Measurements from ENCODE around the gene PTPRN2. TPM values are rescaled to one million over a fixed set of nuclear protein-coding genes. Genes with fewer than 3 reads are reported as not detected.
A peak's percentile ranks its signal among the peaks of the same experiment; 100 is the strongest.

PTPRN2 gene
- total RNA-seq, 1 experiment from 2014 or later: 2.1 TPM

GRCh38 chr7:157949711-157950110 is 637.9 kb downstream of the PTPRN2 start (continued):
- peak; percentile 79 for TF ChIP-seq FOSL1 (IDR thresholded peaks at IDR 0.05; ENCODE audit: low read depth)

DNA sequence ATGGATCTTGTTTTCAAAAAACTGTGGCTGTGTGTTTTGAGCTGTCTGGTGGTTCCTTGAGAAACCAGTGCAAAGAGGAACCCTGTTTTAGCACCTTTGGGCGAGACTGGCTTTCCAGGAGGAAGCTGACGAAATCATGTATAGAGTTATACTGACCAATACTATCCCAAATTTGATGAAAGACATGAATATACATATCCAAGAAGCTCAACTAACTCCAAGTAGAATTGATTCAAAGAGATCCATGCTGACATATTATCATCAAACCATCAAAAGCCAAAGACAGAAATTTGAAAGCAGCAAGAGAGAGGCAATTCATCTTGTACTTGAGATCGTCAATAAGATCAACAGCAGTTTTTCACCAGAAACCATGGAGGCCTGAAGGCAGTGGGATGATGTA is 640.1 kb downstream of the PTPRN2 start:
- POLR2A ChIA-PET: interaction anchor here (0.5 kb wide), 1 partner anchor 12 kb away, joined by 3 read pairs; no protein-coding TSS in a partner anchor
- intact Hi-C loops (cut with micrococcal nuclease): no loop called here
- BruUV-seq (replicated peaks): no TSS peak

More for the DNA sequence above, 640.1 kb downstream of the PTPRN2 start:
- ChIA-PET CTCF (no interaction called here), RAD21 (ENCODE audit: low non-redundant PET in 1 of 2, low total read pairs in 2 of 2, uncharacterized antibody in 2 of 2, unreplicated experiment in 2 of 2) (no interaction called here)
- no peaks in the 10 kb centered on the region for H3K27me3 ChIP-seq (ENCODE audit: insufficient read depth, low read length)
- TF ChIP-seq EZH2 (IDR thresholded peaks at IDR 0.05): no peak
- TF ChIP-seq EGR1 (IDR thresholded peaks at IDR 0.05; ENCODE audit: low read depth): no peak
- TF ChIP-seq ELF1 (IDR thresholded peaks at IDR 0.05; ENCODE audit: borderline replicate concordance, low read depth): no peak
- TF ChIP-seq, protein P1, sequence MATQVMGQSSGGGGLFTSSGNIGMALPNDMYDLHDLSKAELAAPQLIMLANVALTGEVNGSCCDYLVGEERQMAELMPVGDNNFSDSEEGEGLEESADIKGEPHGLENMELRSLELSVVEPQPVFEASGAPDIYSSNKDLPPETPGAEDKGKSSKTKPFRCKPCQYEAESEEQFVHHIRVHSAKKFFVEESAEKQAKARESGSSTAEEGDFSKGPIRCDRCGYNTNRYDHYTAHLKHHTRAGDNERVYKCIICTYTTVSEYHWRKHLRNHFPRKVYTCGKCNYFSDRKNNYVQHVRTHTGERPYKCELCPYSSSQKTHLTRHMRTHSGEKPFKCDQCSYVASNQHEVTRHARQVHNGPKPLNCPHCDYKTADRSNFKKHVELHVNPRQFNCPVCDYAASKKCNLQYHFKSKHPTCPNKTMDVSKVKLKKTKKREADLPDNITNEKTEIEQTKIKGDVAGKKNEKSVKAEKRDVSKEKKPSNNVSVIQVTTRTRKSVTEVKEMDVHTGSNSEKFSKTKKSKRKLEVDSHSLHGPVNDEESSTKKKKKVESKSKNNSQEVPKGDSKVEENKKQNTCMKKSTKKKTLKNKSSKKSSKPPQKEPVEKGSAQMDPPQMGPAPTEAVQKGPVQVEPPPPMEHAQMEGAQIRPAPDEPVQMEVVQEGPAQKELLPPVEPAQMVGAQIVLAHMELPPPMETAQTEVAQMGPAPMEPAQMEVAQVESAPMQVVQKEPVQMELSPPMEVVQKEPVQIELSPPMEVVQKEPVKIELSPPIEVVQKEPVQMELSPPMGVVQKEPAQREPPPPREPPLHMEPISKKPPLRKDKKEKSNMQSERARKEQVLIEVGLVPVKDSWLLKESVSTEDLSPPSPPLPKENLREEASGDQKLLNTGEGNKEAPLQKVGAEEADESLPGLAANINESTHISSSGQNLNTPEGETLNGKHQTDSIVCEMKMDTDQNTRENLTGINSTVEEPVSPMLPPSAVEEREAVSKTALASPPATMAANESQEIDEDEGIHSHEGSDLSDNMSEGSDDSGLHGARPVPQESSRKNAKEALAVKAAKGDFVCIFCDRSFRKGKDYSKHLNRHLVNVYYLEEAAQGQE (IDR thresholded peaks at IDR 0.05; ENCODE audit: low read depth): no peak
- no peak for TF ChIP-seq RAD21 (IDR thresholded peaks at IDR 0.05; ENCODE audit: low read depth)
- no peak overlapping the region for H3K27ac ChIP-seq (ENCODE audit: low read depth, low read length)
- H3K9ac ChIP-seq (ENCODE audit: low read length): no peak overlapping the region
- H3K4me3 ChIP-seq (replicated peaks in 1 of 2; ENCODE audit: low read depth in 1 of 2, low read length in 2 of 2): no peak overlapping the region
- H3K9me3 ChIP-seq (ENCODE audit: control insufficient read depth in 1 of 2, insufficient read depth in 1 of 2, low read depth in 1 of 2, low read length in 2 of 2): peaks cover 0 to 15% of the 10 kb centered on the region in 2 experiments; a peak in 1 of 4 replicates
- no peak overlapping the region for H3K4me2 ChIP-seq (ENCODE audit: low read length)
- no peaks in the 10 kb centered on the region for H3K36me3 ChIP-seq (ENCODE audit: control insufficient read depth in 1 of 2, insufficient read depth in 2 of 2, low read length in 2 of 2)
- no peak overlapping the region for H2AFZ ChIP-seq (ENCODE audit: low read depth, low read length, poor library complexity, severe bottlenecking)
- H3K9me2 ChIP-seq (ENCODE audit: insufficient read depth): no peaks in the 10 kb centered on the region
- no peaks in the 10 kb centered on the region for H4K20me1 ChIP-seq (ENCODE audit: insufficient read depth)
- no peak for ATAC-seq
- H3K79me2 ChIP-seq (ENCODE audit: insufficient read depth, low read length): no peaks in the 10 kb centered on the region
- DNase-seq (ENCODE audit: low read depth, low spot score): no peak
- H3K4me1 ChIP-seq (ENCODE audit: control insufficient read depth in 1 of 2, insufficient read depth in 2 of 2, low read length in 2 of 2): peaks cover 2 to 12% of the 10 kb centered on the region in 2 experiments; a peak in 3 of 4 replicates
